ENCODE data around the gene CHD6.

The CHD6 gene

DNA sequence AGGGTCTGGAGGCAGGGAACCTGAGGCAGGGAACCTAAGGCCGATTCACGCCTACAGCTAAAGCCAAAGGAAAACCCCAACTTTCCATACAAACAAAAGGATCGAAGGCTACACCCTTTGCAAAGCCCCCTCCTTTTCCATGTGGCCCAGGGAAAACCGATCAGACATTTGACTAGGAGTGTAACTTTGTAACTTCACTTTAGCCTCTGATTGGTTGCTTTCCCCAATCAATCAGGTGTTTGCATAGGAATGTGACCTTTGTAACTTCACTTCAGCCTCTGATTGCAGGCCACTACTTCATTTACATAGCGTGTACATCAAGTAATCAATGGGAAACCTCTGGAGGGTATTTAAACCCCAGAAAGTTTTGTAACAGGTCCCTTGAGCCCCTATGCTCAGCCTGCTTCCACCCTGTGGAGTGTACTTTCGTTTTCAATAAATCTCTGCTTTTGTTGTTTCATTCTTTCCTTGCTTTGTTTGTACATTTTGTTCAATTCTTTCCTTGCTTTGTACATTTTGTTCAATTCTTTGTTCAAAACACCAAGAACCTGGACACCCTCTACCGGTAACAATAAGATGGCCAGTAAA lies 43.3 kb downstream of the CHD6 start:
- Histone ChIP-seq H3K27me3 (ENCODE audit: insufficient read depth, low read length) (no peaks in the 10 kb centered on the region), H2AFZ (ENCODE audit: low read length) (no peak overlapping the region), H3K9me3 (ENCODE audit: low read length) (no peaks in the 10 kb centered on the region), H3K4me2 (ENCODE audit: low read length) (no peak overlapping the region), H3F3A (ENCODE audit: insufficient read depth, low read length) (no peaks in the 10 kb centered on the region), H3K4me3 (ENCODE audit: low read depth, low read length, poor library complexity, severe bottlenecking) (no peak overlapping the region), H3K9ac (ENCODE audit: low read length) (no peak overlapping the region), H3K4me1 (ENCODE audit: insufficient read depth, low read length, severe bottlenecking) (peaks cover 15% of the 10 kb centered on the region), H4K20me1 (ENCODE audit: insufficient read depth, low read length) (0 out of 2 replicates have a peak, but pooled peaks cover 2% of the 10 kb centered on the region), H3K79me2 (ENCODE audit: insufficient read depth, low read length) (peaks cover 32% of the 10 kb centered on the region), H3K27ac (ENCODE audit: low read depth, low read length, poor library complexity, severe bottlenecking) (no peak overlapping the region), H3K9me2 (ENCODE audit: low read depth, low read length) (no peaks in the 10 kb centered on the region), H3K36me3 (ENCODE audit: insufficient read depth, low read length) (no peaks in the 10 kb centered on the region)
- no peak for TF ChIP-seq CTCF (IDR thresholded peaks at IDR 0.05; ENCODE audit: low read length)
- TF ChIP-seq EZH2 (IDR thresholded peaks at IDR 0.05; ENCODE audit: borderline replicate concordance, low read length) = no peak

DNA sequence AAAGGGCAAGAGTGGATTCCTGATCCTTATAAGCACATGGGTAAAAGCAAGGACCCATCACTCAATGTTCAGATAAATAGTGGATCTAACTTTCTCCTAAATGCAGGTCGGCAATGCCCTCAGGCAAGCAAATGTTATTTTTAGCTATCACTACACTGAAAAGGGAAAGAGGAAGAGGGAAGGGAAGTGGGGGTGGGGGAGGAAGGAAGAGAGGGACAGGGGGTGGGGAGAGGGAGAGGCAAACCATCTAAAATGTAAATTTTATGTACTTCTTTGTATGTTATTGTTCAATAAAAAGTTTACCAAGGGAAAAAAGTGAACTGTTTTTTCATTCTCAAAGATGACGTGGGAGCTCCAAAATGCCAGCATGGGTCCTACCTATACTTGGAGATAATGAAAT lies 44.2 kb downstream of the CHD6 start:
- no peaks in the 10 kb centered on the region for H3K36me3 ChIP-seq (ENCODE audit: insufficient read depth, low read length)

DNA sequence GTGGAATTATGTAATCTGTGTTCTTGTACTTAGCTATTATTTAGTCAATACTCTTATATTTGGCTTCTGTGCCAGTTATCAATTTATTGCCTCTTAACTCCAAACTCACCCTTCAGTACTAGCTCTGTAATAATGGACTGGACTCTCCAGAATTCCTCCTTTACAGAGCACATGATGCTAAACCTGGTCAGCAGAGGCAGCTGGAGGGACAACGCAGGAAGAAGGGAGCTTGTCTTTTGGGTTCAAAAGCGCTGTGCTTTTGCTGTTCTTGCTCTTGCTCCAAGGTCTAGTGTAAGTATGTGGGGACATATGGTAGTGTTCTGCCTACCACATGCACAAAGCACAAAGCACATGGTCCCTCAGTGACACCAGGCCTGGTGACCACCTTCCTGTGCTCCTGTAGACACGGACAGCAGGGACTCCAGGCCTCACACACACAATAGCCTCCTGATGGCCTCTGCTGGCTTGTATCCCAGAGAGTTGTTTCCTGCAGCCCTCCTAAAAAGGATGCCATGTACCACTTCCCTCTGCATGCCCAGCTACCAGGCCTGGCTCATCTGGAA lies 46.1 kb downstream of the CHD6 start:
- Histone ChIP-seq H3K9me3 (ENCODE audit: low read length) (no peaks in the 10 kb centered on the region), H3K4me1 (ENCODE audit: insufficient read depth, low read length, severe bottlenecking) (peaks cover 15% of the 10 kb centered on the region), H3K4me3 (ENCODE audit: low read depth, low read length, poor library complexity, severe bottlenecking) (no peak overlapping the region), H3F3A (ENCODE audit: insufficient read depth, low read length) (no peaks in the 10 kb centered on the region), H2AFZ (ENCODE audit: low read length) (no peak overlapping the region), H3K9me2 (ENCODE audit: low read depth, low read length) (no peaks in the 10 kb centered on the region), H3K27me3 (ENCODE audit: insufficient read depth, low read length) (no peaks in the 10 kb centered on the region), H3K27ac (ENCODE audit: low read depth, low read length, poor library complexity, severe bottlenecking) (no peak overlapping the region), H3K79me2 (ENCODE audit: insufficient read depth, low read length) (peaks cover 38% of the 10 kb centered on the region), H3K9ac (ENCODE audit: low read length) (no peak overlapping the region), H3K4me2 (ENCODE audit: low read length) (no peak overlapping the region), H3K36me3 (ENCODE audit: insufficient read depth, low read length) (no peaks in the 10 kb centered on the region), H4K20me1 (ENCODE audit: insufficient read depth, low read length) (0 out of 2 replicates have a peak, but pooled peaks cover 2% of the 10 kb centered on the region)
- TF ChIP-seq CTCF (IDR thresholded peaks at IDR 0.05; ENCODE audit: low read length) (no peak), EZH2 (IDR thresholded peaks at IDR 0.05; ENCODE audit: borderline replicate concordance, low read length) (no peak)

More for the DNA sequence above, 44.2 kb downstream of the CHD6 start:
- H3K9me2 ChIP-seq (ENCODE audit: low read depth, low read length) = no peaks in the 10 kb centered on the region
- no peak overlapping the region for H3K4me3 ChIP-seq (ENCODE audit: low read depth, low read length, poor library complexity, severe bottlenecking)
- H3K4me1 ChIP-seq (ENCODE audit: insufficient read depth, low read length, severe bottlenecking) = peaks cover 15% of the 10 kb centered on the region
- no peaks in the 10 kb centered on the region for H3K27me3 ChIP-seq (ENCODE audit: insufficient read depth, low read length)
- H3K79me2 ChIP-seq (ENCODE audit: insufficient read depth, low read length) = peaks cover 32% of the 10 kb centered on the region
- H3F3A ChIP-seq (ENCODE audit: insufficient read depth, low read length) = no peaks in the 10 kb centered on the region
- H3K9ac ChIP-seq (ENCODE audit: low read length) = no peak overlapping the region
- H3K4me2 ChIP-seq (ENCODE audit: low read length) = no peak overlapping the region
- TF ChIP-seq EZH2 (IDR thresholded peaks at IDR 0.05; ENCODE audit: borderline replicate concordance, low read length) (no peak), CTCF (IDR thresholded peaks at IDR 0.05; ENCODE audit: low read length) (no peak)
- H2AFZ ChIP-seq (ENCODE audit: low read length) = no peak overlapping the region
- H4K20me1 ChIP-seq (ENCODE audit: insufficient read depth, low read length) = 0 out of 2 replicates have a peak, but pooled peaks cover 2% of the 10 kb centered on the region
- H3K27ac ChIP-seq (ENCODE audit: low read depth, low read length, poor library complexity, severe bottlenecking) = no peak overlapping the region
- no peaks in the 10 kb centered on the region for H3K9me3 ChIP-seq (ENCODE audit: low read length)

Data from OCI-LY1 (cell line).